Measurements from ENCODE around the gene LMBR1. TPM values are rescaled to one million over a fixed set of nuclear protein-coding genes. Genes with fewer than 3 reads are reported as not detected.

Gene LMBR1
- total and polyA plus RNA-seq, 2 of the 4 experiments (the other 2 are of a cell fraction), result 11.9 to 19.9 TPM

DNA sequence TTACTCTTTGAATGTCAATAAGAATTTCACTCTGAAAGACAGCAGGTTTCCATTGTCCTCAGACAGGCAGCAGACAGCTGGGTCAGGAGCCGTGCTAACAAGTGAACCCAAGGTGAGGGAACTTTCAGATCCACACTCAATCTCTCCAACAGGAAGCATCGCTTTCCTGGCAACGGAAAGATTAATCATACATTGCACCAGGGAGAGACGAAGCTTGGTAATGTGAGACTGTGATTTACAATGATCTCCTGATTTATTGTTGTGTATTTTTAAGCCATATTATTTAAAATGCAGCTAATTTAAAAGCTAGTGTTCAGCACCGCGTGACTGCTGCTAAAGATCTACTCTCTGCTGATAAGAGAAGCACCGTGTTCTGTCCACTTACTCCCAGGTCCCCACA, 39.0 kb upstream of the LMBR1 start:
- dilution Hi-C loops (cut with HindIII; ENCODE audit: low sequenced_read_pairs, unreplicated experiment), result no loop called here
- Histone ChIP-seq H2AK9ac (replicated peaks; ENCODE audit: low read depth, low read length, poor library complexity) (no peak overlapping the region), H3K9me1 (ENCODE audit: insufficient read depth, low read length) (no peaks in the 10 kb centered on the region; the same call in 1 of the 2 replicates), H3K4me3 (ENCODE audit: insufficient read depth, low read depth, low read length) (no peak overlapping the region), H2AFZ (replicated peaks; ENCODE audit: low read length, poor library complexity) (no peak overlapping the region), H4K5ac (ENCODE audit: low read depth, low read length) (no peak overlapping the region), H3K27me3 (ENCODE audit: control insufficient read depth, insufficient read depth, low read length) (peaks cover 8% of the 10 kb centered on the region), H3K56ac (ENCODE audit: extremely low read depth, insufficient read depth, low read length) (no peak overlapping the region), H3K4me1 (ENCODE audit: control insufficient read depth, insufficient read depth, low read length) (no peaks in the 10 kb centered on the region), H3K23ac (ENCODE audit: low read depth, low read length) (no peak overlapping the region), H3K79me1 (ENCODE audit: low read depth in 1 of 2, low read length in 2 of 2) (no peaks in the 10 kb centered on the region), H3K4ac (ENCODE audit: low read depth, low read length) (no peak overlapping the region), H3K4me2 (ENCODE audit: low read depth, low read length) (peak overlapping the region; percentile 49), H3K27ac (ENCODE audit: insufficient read depth, low read length) (no peak overlapping the region), H2BK20ac (ENCODE audit: low read depth, low read length) (no peak overlapping the region), H3K14ac (replicated peaks; ENCODE audit: low read depth, low read length) (no peak overlapping the region), H2BK5ac (ENCODE audit: low read depth, low read length, poor library complexity, severe bottlenecking) (no peak overlapping the region), H4K8ac (ENCODE audit: low read depth in 2 of 2, low read length in 2 of 2) (no peak overlapping the region), H3K36me3 (ENCODE audit: control insufficient read depth, insufficient read depth, low read length) (no peaks in the 10 kb centered on the region), H3K9ac (ENCODE audit: low read depth, low read length) (no peak overlapping the region), H2AK5ac (ENCODE audit: low read depth, low read length) (no peak overlapping the region), H2BK120ac (ENCODE audit: low read depth, low read length) (no peak overlapping the region), H4K20me1 (ENCODE audit: insufficient read depth, low read length) (no peaks in the 10 kb centered on the region), H3K9me3 (ENCODE audit: control insufficient read depth, insufficient read depth, low read length) (no peaks in the 10 kb centered on the region), H2BK15ac (ENCODE audit: low read depth, low read length) (no peak overlapping the region), H3K18ac (ENCODE audit: low read depth, low read length) (no peak overlapping the region), H4K91ac (ENCODE audit: insufficient read depth, low read depth, low read length) (no peak overlapping the region)
- no CpG with 5 or more reads among the region's 7 CpGs for WGBS, 2 experiments (ENCODE audit: extremely low coverage in 2 of 2, insufficient read length in 1 of 2)
- intact Hi-C loops (cut with micrococcal nuclease), result no loop called here
- ChIA-PET POLR2A (ENCODE audit: unreplicated experiment) (no interaction called here), CTCF (no interaction called here)
- in situ Hi-C loops (cut with MboI; ENCODE audit: low sequenced_read_pairs), result no loop called here
- BruUV-seq (replicated peaks), result no TSS peak
- ATAC-seq (ENCODE audit: low read depth), result no peak
- DNase-seq, result no peak
- TF ChIP-seq, protein P1, sequence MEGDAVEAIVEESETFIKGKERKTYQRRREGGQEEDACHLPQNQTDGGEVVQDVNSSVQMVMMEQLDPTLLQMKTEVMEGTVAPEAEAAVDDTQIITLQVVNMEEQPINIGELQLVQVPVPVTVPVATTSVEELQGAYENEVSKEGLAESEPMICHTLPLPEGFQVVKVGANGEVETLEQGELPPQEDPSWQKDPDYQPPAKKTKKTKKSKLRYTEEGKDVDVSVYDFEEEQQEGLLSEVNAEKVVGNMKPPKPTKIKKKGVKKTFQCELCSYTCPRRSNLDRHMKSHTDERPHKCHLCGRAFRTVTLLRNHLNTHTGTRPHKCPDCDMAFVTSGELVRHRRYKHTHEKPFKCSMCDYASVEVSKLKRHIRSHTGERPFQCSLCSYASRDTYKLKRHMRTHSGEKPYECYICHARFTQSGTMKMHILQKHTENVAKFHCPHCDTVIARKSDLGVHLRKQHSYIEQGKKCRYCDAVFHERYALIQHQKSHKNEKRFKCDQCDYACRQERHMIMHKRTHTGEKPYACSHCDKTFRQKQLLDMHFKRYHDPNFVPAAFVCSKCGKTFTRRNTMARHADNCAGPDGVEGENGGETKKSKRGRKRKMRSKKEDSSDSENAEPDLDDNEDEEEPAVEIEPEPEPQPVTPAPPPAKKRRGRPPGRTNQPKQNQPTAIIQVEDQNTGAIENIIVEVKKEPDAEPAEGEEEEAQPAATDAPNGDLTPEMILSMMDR (conservative IDR thresholded peaks at IDR 0.05; ENCODE audit: low read depth, low read length), result no peak
- TF ChIP-seq CEBPB (IDR thresholded peaks at IDR 0.05; ENCODE audit: low read depth, low read length) (no peak), BHLHE40 (IDR thresholded peaks at IDR 0.05; ENCODE audit: low read depth, low read length) (no peak), POLR2A (IDR thresholded peaks at IDR 0.05; ENCODE audit: low read depth, low read length) (no peak), MAFK (IDR thresholded peaks at IDR 0.05; ENCODE audit: low read depth, low read length) (no peak), MAZ (IDR thresholded peaks at IDR 0.05; ENCODE audit: borderline replicate concordance, low read depth, low read length) (no peak), RCOR1 (IDR thresholded peaks at IDR 0.05; ENCODE audit: insufficient replicate concordance, low read length) (no peak), NFE2L2 (IDR thresholded peaks at IDR 0.05; ENCODE audit: low read depth, low read length) (no peak)

All from IMR-90 (cell line).